ENCODE measurements around the gene TCFL5. TPM values are rescaled to one million over a fixed set of nuclear protein-coding genes. Genes with fewer than 3 reads are reported as not detected.

The TCFL5 gene
- total RNA-seq, 1 donor from 2014 or later, result 11.7 TPM

- DNase-seq (ENCODE audit: low read depth), result no peak
Measured at GRCh38 chr20:62880147-62880934, 18.7 kb upstream of the TCFL5 start.

GRCh38 chr20:62879275-62880146 lies 17.9 kb upstream of the TCFL5 start:
- DNase-seq (ENCODE audit: low read depth), result no peak

GRCh38 chr20:62878244-62879038 lies 16.8 kb upstream of the TCFL5 start:
- DNase-seq (ENCODE audit: low read depth), result no peak

GRCh38 chr20:62876902-62877816 lies 15.5 kb upstream of the TCFL5 start:
- no peak for DNase-seq (ENCODE audit: low read depth)

GRCh38 chr20:62876501-62876901 lies 14.9 kb upstream of the TCFL5 start:
- no peak for DNase-seq (ENCODE audit: low read depth)

GRCh38 chr20:62875419-62876361 lies 14.1 kb upstream of the TCFL5 start:
- DNase-seq (ENCODE audit: low read depth), result peak; percentile 52

GRCh38 chr20:62874964-62875344 lies 13.3 kb upstream of the TCFL5 start:
- no peak for DNase-seq (ENCODE audit: low read depth)

GRCh38 chr20:62873681-62874031 lies 12.0 kb upstream of the TCFL5 start:
- DNase-seq (ENCODE audit: low read depth), result peak; percentile 32

GRCh38 chr20:62873280-62873679 lies 11.7 kb upstream of the TCFL5 start:
- no peak for DNase-seq (ENCODE audit: low read depth)

GRCh38 chr20:62872862-62873261 lies 11.2 kb upstream of the TCFL5 start:
- no peak for DNase-seq (ENCODE audit: low read depth)

- no peak for DNase-seq (ENCODE audit: low read depth)
Measured at GRCh38 chr20:62872184-62872847, 10.7 kb upstream of the TCFL5 start.

GRCh38 chr20:62864207-62864606 lies 2.6 kb upstream of the TCFL5 start:
- no peak for DNase-seq (ENCODE audit: low read depth)

- no peak for DNase-seq (ENCODE audit: low read depth)
Measured at GRCh38 chr20:62860924-62861691, 514 bp downstream of the TCFL5 start.

GRCh38 chr20:62860391-62860923 lies 1.2 kb downstream of the TCFL5 start:
- DNase-seq (ENCODE audit: low read depth), result peak; percentile 21

- DNase-seq (ENCODE audit: low read depth), result no peak
Measured at GRCh38 chr20:62859721-62860120, 1.9 kb downstream of the TCFL5 start.

- no peak for DNase-seq (ENCODE audit: low read depth)
Measured at GRCh38 chr20:62858058-62858830, 3.4 kb downstream of the TCFL5 start.

GRCh38 chr20:62856931-62857619 lies 4.5 kb downstream of the TCFL5 start:
- DNase-seq (ENCODE audit: low read depth), result no peak

All from renal cortical epithelial cell (primary cell).